Prostate gland (tissue), 2 donors: ENCODE results near the gene CEACAM4.

ENCODE experiments used
- POLR2A ChIP-seq: fragments of 450-650 bp; IDR thresholded peaks from one replicate; pipeline ENCODE4 v1.6.1; 2016; ENCODE audit warnings: antibody characterized with exemption, mild to moderate bottlenecking
- POLR2AphosphoS5 ChIP-seq: sonication (generic); formaldehyde crosslinking; IDR thresholded peaks from one replicate; pipeline ENCODE4 v1.6.1; 2017; ENCODE audit warnings: antibody characterized with exemption
- TF ChIP-seq, protein P1 (sequence below), 4 experiments: fragments of 200-600 bp in 2 of 4; fragments of 450-650 bp in 2 of 4; sonication (generic) in 2 of 4; IDR thresholded peaks; 1 replicate in 3 of 4; 2 replicates in 1 of 4; pipeline ENCODE4 v1.5.1; 2016 to 2019; ENCODE audit warnings: antibody characterized with exemption in 4 of 4, mild to moderate bottlenecking in 2 of 4, moderate library complexity in 2 of 4

DNA sequence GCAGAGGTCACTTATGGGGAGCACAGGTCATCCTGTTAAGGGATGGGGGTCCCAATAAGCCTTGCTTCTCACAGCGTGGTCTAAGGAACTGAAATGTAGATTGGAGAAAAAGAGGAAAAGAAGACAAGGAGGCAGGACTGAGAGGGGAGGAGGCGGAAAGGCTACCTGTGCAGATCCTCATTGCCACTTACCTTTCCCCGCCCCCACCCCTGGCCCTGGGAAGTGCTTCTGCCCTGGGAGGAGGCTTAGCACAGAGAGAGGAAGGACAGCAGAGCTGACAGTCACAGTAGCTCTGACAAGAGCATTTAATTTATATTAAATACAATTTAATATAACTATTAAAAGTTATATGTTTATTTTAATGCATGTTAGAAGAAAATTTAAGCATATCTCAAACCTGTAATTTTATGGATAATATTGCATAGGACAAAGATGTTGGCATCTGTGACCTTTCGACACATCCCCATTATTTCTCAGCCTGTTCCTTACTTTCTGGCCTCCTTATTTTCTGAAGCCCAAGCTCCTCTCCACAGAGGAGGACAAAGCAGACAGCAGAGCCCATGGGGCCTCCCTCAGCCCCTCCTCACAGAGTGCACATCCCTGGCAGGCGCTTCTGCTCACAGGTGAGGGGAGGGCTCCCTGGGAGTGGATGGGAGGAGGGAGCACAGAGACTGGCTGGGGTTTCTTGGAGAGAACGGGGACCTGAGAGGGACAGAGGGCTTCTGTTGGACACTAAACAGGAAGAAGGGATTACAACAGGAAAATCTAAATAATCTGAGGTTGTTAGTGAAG, 27.5 kb downstream of the CEACAM4 start:
- TF ChIP-seq, protein P1, sequence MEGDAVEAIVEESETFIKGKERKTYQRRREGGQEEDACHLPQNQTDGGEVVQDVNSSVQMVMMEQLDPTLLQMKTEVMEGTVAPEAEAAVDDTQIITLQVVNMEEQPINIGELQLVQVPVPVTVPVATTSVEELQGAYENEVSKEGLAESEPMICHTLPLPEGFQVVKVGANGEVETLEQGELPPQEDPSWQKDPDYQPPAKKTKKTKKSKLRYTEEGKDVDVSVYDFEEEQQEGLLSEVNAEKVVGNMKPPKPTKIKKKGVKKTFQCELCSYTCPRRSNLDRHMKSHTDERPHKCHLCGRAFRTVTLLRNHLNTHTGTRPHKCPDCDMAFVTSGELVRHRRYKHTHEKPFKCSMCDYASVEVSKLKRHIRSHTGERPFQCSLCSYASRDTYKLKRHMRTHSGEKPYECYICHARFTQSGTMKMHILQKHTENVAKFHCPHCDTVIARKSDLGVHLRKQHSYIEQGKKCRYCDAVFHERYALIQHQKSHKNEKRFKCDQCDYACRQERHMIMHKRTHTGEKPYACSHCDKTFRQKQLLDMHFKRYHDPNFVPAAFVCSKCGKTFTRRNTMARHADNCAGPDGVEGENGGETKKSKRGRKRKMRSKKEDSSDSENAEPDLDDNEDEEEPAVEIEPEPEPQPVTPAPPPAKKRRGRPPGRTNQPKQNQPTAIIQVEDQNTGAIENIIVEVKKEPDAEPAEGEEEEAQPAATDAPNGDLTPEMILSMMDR (IDR thresholded peaks at IDR 0.05): no peak
- TF ChIP-seq POLR2A: no peak
- TF ChIP-seq POLR2AphosphoS5: no peak
